ENCODE measurements around the gene NRIP1.

DNA sequence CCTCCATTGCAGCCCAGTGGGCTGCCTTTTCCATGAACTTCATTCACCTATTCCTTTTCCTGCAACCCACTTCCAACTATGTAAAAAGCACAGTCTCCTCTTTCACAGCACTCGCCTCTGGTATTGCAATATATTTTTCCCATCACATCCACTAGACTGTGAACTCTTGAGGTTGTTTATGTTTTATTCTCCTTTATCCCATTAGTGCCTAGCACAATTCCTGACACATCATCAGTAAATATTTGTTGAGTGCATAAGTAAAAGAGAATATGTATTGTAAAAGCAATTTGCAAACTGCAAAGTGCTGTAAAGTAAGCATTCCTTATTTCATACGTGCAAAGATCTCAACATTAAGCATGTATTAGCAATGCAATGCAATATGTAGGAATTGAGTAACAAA lies 27.9 kb upstream of the NRIP1 start:
- TF ChIP-seq, protein P1, sequence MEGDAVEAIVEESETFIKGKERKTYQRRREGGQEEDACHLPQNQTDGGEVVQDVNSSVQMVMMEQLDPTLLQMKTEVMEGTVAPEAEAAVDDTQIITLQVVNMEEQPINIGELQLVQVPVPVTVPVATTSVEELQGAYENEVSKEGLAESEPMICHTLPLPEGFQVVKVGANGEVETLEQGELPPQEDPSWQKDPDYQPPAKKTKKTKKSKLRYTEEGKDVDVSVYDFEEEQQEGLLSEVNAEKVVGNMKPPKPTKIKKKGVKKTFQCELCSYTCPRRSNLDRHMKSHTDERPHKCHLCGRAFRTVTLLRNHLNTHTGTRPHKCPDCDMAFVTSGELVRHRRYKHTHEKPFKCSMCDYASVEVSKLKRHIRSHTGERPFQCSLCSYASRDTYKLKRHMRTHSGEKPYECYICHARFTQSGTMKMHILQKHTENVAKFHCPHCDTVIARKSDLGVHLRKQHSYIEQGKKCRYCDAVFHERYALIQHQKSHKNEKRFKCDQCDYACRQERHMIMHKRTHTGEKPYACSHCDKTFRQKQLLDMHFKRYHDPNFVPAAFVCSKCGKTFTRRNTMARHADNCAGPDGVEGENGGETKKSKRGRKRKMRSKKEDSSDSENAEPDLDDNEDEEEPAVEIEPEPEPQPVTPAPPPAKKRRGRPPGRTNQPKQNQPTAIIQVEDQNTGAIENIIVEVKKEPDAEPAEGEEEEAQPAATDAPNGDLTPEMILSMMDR (IDR thresholded peaks at IDR 0.05 in 2 of 3, conservative IDR thresholded peaks at IDR 0.05 in 1 of 3; ENCODE audit: control insufficient read depth in 2 of 3, extremely low read depth in 1 of 3, insufficient read depth in 1 of 3, low read depth in 3 of 3, low read length in 3 of 3), result no peak
- TF ChIP-seq SIX5 (IDR thresholded peaks at IDR 0.05; ENCODE audit: low read depth, low read length, severe bottlenecking) (no peak), CHD2 (IDR thresholded peaks at IDR 0.05; ENCODE audit: borderline replicate concordance, low read depth, low read length) (no peak)

Data from GM12878 (cell line).